22Rv1 (cell line): ENCODE results near the gene LZTS3.
"Not testable (repeated sequence)": the region's sequence is repeated elsewhere in the genome, so short reads cannot be mapped to it uniquely, and the experiment has no call there.

Source experiments
- ZFX ChIP-seq: fragments of 450-650 bp; IDR thresholded peaks from 2 replicates; pipeline ENCODE4 v1.6.1; 2017; ENCODE audit warnings: antibody characterized with exemption, borderline replicate concordance
- TF ChIP-seq, protein P1 (sequence below): fragments of 450-650 bp; IDR thresholded peaks from 2 replicates; pipeline ENCODE4 v1.5.1; 2017; ENCODE audit warnings: mild to moderate bottlenecking

DNA sequence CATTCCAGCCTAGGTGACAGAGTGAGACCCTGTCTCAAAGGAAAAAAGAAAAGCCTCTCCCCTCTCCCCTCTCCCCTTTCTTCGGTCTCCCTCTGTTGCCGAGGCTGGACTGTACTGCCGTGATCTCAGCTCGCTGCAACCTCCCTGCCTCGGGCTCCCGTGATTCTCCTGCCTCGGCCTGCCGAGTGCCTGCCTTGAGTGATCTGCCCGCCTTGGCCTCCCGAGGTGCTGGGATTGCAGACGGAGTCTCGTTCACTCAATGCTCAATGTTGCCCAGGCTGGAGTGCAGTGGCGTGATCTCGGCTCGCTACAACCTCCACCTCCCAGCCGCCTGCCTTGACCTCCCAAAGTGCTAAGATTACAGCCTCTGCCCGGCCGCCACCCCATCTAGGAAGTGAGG lies 49.2 kb downstream of the LZTS3 start:
- TF ChIP-seq, protein P1, sequence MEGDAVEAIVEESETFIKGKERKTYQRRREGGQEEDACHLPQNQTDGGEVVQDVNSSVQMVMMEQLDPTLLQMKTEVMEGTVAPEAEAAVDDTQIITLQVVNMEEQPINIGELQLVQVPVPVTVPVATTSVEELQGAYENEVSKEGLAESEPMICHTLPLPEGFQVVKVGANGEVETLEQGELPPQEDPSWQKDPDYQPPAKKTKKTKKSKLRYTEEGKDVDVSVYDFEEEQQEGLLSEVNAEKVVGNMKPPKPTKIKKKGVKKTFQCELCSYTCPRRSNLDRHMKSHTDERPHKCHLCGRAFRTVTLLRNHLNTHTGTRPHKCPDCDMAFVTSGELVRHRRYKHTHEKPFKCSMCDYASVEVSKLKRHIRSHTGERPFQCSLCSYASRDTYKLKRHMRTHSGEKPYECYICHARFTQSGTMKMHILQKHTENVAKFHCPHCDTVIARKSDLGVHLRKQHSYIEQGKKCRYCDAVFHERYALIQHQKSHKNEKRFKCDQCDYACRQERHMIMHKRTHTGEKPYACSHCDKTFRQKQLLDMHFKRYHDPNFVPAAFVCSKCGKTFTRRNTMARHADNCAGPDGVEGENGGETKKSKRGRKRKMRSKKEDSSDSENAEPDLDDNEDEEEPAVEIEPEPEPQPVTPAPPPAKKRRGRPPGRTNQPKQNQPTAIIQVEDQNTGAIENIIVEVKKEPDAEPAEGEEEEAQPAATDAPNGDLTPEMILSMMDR, result not testable (repeated sequence)
- TF ChIP-seq ZFX, result not testable (repeated sequence)
